ENCODE data around the gene DNAAF1. TPM values are rescaled to one million over a fixed set of nuclear protein-coding genes. Genes with fewer than 3 reads are reported as not detected.
"Not testable (repeated sequence)": the region's sequence is repeated elsewhere in the genome, so short reads cannot be mapped to it uniquely, and the experiment has no call there.

DNAAF1 gene
- total RNA-seq, 5 donors from 2014 or later (not counting 1 experiment from before 2014, with no cell fraction given): 0.16 to 0.32 TPM; not detected in 3

GRCh38 chr16:84198401-84198800 is 53.3 kb downstream of the DNAAF1 start:
- H3K4me3 Mint-ChIP-seq: no peak overlapping the region
- ChIA-PET POLR2A (no interaction called here), CTCF (no interaction called here)
- peaks cover 2 to 13% of the 10 kb centered on the region in 2 experiments for H3K27me3 ChIP-seq (replicated peaks in 1 of 2; ENCODE audit: control insufficient read depth in 2 of 2, extremely low read depth in 1 of 2, insufficient read depth in 2 of 2, low read length in 1 of 2)
- peaks cover 7 to 18% of the 10 kb centered on the region in 2 experiments for H3K4me1 ChIP-seq (ENCODE audit: control insufficient read depth in 1 of 2, extremely low read depth in 1 of 2, insufficient read depth in 2 of 2, low read length in 2 of 2)
- no peaks in the 10 kb centered on the region for H3K36me3 ChIP-seq (ENCODE audit: control insufficient read depth in 2 of 2, extremely low read depth in 1 of 2, insufficient read depth in 1 of 2, low read length in 1 of 2)
- H3K36me3 Mint-ChIP-seq: no peaks in the 10 kb centered on the region
- H3K4me1 Mint-ChIP-seq: peaks cover 12 to 13% (median 13%) of the 10 kb centered on the region in 3 donors
- H3K9me3 ChIP-seq: no peaks in the 10 kb centered on the region
- 100% methylated on average over 4 of the region's 10 CpGs for WGBS (ENCODE audit: insufficient coverage)
- no peak overlapping the region for H3K4me3 ChIP-seq (ENCODE audit: control insufficient read depth in 1 of 2, extremely low read depth in 1 of 2, low read length in 1 of 2)
- H3K27ac ChIP-seq (ENCODE audit: low read length): no peak overlapping the region
- H3K27ac Mint-ChIP-seq: no peak overlapping the region
- peaks cover 0 to 3% of the 10 kb centered on the region in 2 donors for H3K27me3 Mint-ChIP-seq
- no peaks in the 10 kb centered on the region for H3K9me3 Mint-ChIP-seq
- no peak for ATAC-seq (replicated peaks in 1 of 4)
- DNase-seq: no peak

- H3K4me1 ChIP-seq (ENCODE audit: control insufficient read depth in 1 of 2, extremely low read depth in 1 of 2, insufficient read depth in 2 of 2, low read length in 2 of 2): peaks cover 5 to 11% of the 10 kb centered on the region in 2 experiments
- no peaks in the 10 kb centered on the region for H3K36me3 ChIP-seq (ENCODE audit: control insufficient read depth in 2 of 2, extremely low read depth in 1 of 2, insufficient read depth in 1 of 2, low read length in 1 of 2)
- Mint-ChIP-seq H3K27me3 (peaks cover 0 to 3% of the 10 kb centered on the region in 2 donors), H3K27ac (no peak overlapping the region), H3K9me3 (no peaks in the 10 kb centered on the region), H3K4me1 (peaks cover 5 to 6% (median 6%) of the 10 kb centered on the region in 3 donors), H3K4me3 (no peak overlapping the region), H3K36me3 (no peaks in the 10 kb centered on the region)
- ATAC-seq (replicated peaks in 1 of 4) (no peak), DNase-seq (no peak)
- peaks cover 2 to 13% of the 10 kb centered on the region in 2 experiments for H3K27me3 ChIP-seq (replicated peaks in 1 of 2; ENCODE audit: control insufficient read depth in 2 of 2, extremely low read depth in 1 of 2, insufficient read depth in 2 of 2, low read length in 1 of 2)
- H3K27ac ChIP-seq (ENCODE audit: low read length): no peak overlapping the region
- 81% methylated on average over 8 of the region's 13 CpGs for WGBS (ENCODE audit: insufficient coverage)
- CTCF ChIA-PET: no interaction called here
- POLR2A ChIA-PET: no interaction called here
- H3K4me3 ChIP-seq (ENCODE audit: control insufficient read depth in 1 of 2, extremely low read depth in 1 of 2, low read length in 1 of 2): no peak overlapping the region
- no peaks in the 10 kb centered on the region for H3K9me3 ChIP-seq
Observed at GRCh38 chr16:84199097-84199496, 54.0 kb downstream of the DNAAF1 start.

GRCh38 chr16:84199861-84200260 is 54.8 kb downstream of the DNAAF1 start:
- Mint-ChIP-seq H3K27ac (no peak overlapping the region), H3K4me3 (no peak overlapping the region), H3K4me1 (no peaks in the 10 kb centered on the region), H3K36me3 (no peaks in the 10 kb centered on the region), H3K27me3 (peaks cover 0 to 3% of the 10 kb centered on the region in 2 donors), H3K9me3 (no peaks in the 10 kb centered on the region)
- Histone ChIP-seq H3K27ac (ENCODE audit: low read length) (no peak overlapping the region), H3K9me3 (no peaks in the 10 kb centered on the region), H3K4me1 (ENCODE audit: control insufficient read depth in 1 of 2, extremely low read depth in 1 of 2, insufficient read depth in 2 of 2, low read length in 2 of 2) (peaks cover under 1 to 3% of the 10 kb centered on the region in 2 experiments), H3K27me3 (replicated peaks in 1 of 2; ENCODE audit: control insufficient read depth in 2 of 2, extremely low read depth in 1 of 2, insufficient read depth in 2 of 2, low read length in 1 of 2) (peaks cover 2 to 13% of the 10 kb centered on the region in 2 experiments), H3K4me3 (ENCODE audit: control insufficient read depth in 1 of 2, extremely low read depth in 1 of 2, low read length in 1 of 2) (no peak overlapping the region), H3K36me3 (ENCODE audit: control insufficient read depth in 2 of 2, extremely low read depth in 1 of 2, insufficient read depth in 1 of 2, low read length in 1 of 2) (no peaks in the 10 kb centered on the region)
- ChIA-PET CTCF (no interaction called here), POLR2A (no interaction called here)
- DNase-seq (peak in 1 of 35 experiments; percentile 16), ATAC-seq (replicated peaks in 1 of 4) (no peak)
- 80% methylated on average over 6 of the region's 10 CpGs for WGBS (ENCODE audit: insufficient coverage)

GRCh38 chr16:84204551-84204950 is 59.4 kb downstream of the DNAAF1 start:
- H3K27ac Mint-ChIP-seq; DNase-seq; H3K36me3 ChIP-seq (ENCODE audit: control insufficient read depth in 2 of 2, extremely low read depth in 1 of 2, insufficient read depth in 1 of 2, low read length in 1 of 2); H3K36me3 Mint-ChIP-seq; H3K27ac ChIP-seq (ENCODE audit: low read length); CTCF ChIA-PET; H3K4me1 Mint-ChIP-seq; ATAC-seq (replicated peaks in 1 of 4); POLR2A ChIA-PET; H3K27me3 Mint-ChIP-seq; H3K9me3 ChIP-seq; H3K9me3 Mint-ChIP-seq; H3K4me1 ChIP-seq (ENCODE audit: control insufficient read depth in 1 of 2, extremely low read depth in 1 of 2, insufficient read depth in 2 of 2, low read length in 2 of 2); H3K4me3 ChIP-seq (ENCODE audit: control insufficient read depth in 1 of 2, extremely low read depth in 1 of 2, low read length in 1 of 2); H3K4me3 Mint-ChIP-seq; H3K27me3 ChIP-seq (replicated peaks in 1 of 2; ENCODE audit: control insufficient read depth in 2 of 2, extremely low read depth in 1 of 2, insufficient read depth in 2 of 2, low read length in 1 of 2): not testable (repeated sequence)
- WGBS (ENCODE audit: insufficient coverage): 88% methylated on average over 16 of the region's 26 CpGs

GRCh38 chr16:84205123-84205522 is 60.0 kb downstream of the DNAAF1 start:
- POLR2A ChIA-PET; H3K36me3 Mint-ChIP-seq; H3K27me3 ChIP-seq (replicated peaks in 1 of 2; ENCODE audit: control insufficient read depth in 2 of 2, extremely low read depth in 1 of 2, insufficient read depth in 2 of 2, low read length in 1 of 2); CTCF ChIA-PET; H3K4me3 Mint-ChIP-seq; H3K27ac Mint-ChIP-seq; H3K4me3 ChIP-seq (ENCODE audit: control insufficient read depth in 1 of 2, extremely low read depth in 1 of 2, low read length in 1 of 2); H3K9me3 Mint-ChIP-seq; H3K4me1 Mint-ChIP-seq; H3K27ac ChIP-seq (ENCODE audit: low read length); DNase-seq; H3K36me3 ChIP-seq (ENCODE audit: control insufficient read depth in 2 of 2, extremely low read depth in 1 of 2, insufficient read depth in 1 of 2, low read length in 1 of 2); H3K4me1 ChIP-seq (ENCODE audit: control insufficient read depth in 1 of 2, extremely low read depth in 1 of 2, insufficient read depth in 2 of 2, low read length in 2 of 2); H3K27me3 Mint-ChIP-seq; H3K9me3 ChIP-seq; ATAC-seq (replicated peaks in 1 of 4): not testable (repeated sequence)
- 100% methylated on average over 1 of the region's 6 CpGs for WGBS (ENCODE audit: insufficient coverage)

GRCh38 chr16:84205976-84206691 is 61.0 kb downstream of the DNAAF1 start:
- ATAC-seq (replicated peaks in 1 of 4): no peak
- CTCF ChIA-PET: no interaction called here
- Mint-ChIP-seq H3K27ac (no peak overlapping the region), H3K27me3 (peaks cover 0 to 2% of the 10 kb centered on the region in 2 donors), H3K4me3 (no peak overlapping the region), H3K9me3 (no peaks in the 10 kb centered on the region), H3K36me3 (no peaks in the 10 kb centered on the region), H3K4me1 (no peaks in the 10 kb centered on the region)
- Histone ChIP-seq H3K36me3 (ENCODE audit: control insufficient read depth in 2 of 2, extremely low read depth in 1 of 2, insufficient read depth in 1 of 2, low read length in 1 of 2) (no peaks in the 10 kb centered on the region), H3K9me3 (no peaks in the 10 kb centered on the region), H3K4me1 (ENCODE audit: control insufficient read depth in 1 of 2, extremely low read depth in 1 of 2, insufficient read depth in 2 of 2, low read length in 2 of 2) (no peaks in the 10 kb centered on the region), H3K27me3 (replicated peaks in 1 of 2; ENCODE audit: control insufficient read depth in 2 of 2, extremely low read depth in 1 of 2, insufficient read depth in 2 of 2, low read length in 1 of 2) (peaks cover 0 to 2% of the 10 kb centered on the region in 2 experiments), H3K4me3 (ENCODE audit: control insufficient read depth in 1 of 2, extremely low read depth in 1 of 2, low read length in 1 of 2) (no peak overlapping the region), H3K27ac (ENCODE audit: low read length) (no peak overlapping the region)
- DNase-seq: no peak
- WGBS (ENCODE audit: insufficient coverage): 87% methylated on average over 17 of the region's 18 CpGs
- POLR2A ChIA-PET: no interaction called here

Measured in T-cell (primary cell).